Measurements from ENCODE around the gene CLK1.
A peak's percentile ranks its signal among the peaks of the same experiment; 100 is the strongest.

GRCh38 chr2:200809506-200810251 is 54.8 kb downstream of the CLK1 start:
- no peak for TF ChIP-seq ZNF660 (CRISPR knock-in tag; IDR thresholded peaks at IDR 0.05; ENCODE audit: borderline replicate concordance, low read depth)
- no peak for TF ChIP-seq CTCF (CRISPR knock-in tag; IDR thresholded peaks at IDR 0.05)
- no peak for TF ChIP-seq GABPB1 (CRISPR knock-in tag; IDR thresholded peaks at IDR 0.05)
- TF ChIP-seq NR2F6 (IDR thresholded peaks at IDR 0.05), result no peak
- no peak for TF ChIP-seq NR2F6 (CRISPR knock-in tag; IDR thresholded peaks at IDR 0.05)
- 0 out of 2 replicates have a peak, but pooled peaks have one; percentile 36 for TF ChIP-seq KDM1A (CRISPR knock-in tag; IDR thresholded peaks at IDR 0.05)
- no peak for TF ChIP-seq TARDBP (CRISPR knock-in tag; IDR thresholded peaks at IDR 0.05)
- no peak for TF ChIP-seq NFE2 (CRISPR knock-in tag; IDR thresholded peaks at IDR 0.05)
- TF ChIP-seq E2F5 (CRISPR knock-in tag; conservative IDR thresholded peaks at IDR 0.05), result no peak
